ENCODE measurements around the gene RHBDD3. TPM values are rescaled to one million over a fixed set of nuclear protein-coding genes. Genes with fewer than 3 reads are reported as not detected.

RHBDD3 gene
- total RNA-seq, 3 donors from 2014 or later (not counting 1 experiment from before 2014, with no cell fraction given) = 16.6 to 20.9 (median 17.9) TPM

DNA sequence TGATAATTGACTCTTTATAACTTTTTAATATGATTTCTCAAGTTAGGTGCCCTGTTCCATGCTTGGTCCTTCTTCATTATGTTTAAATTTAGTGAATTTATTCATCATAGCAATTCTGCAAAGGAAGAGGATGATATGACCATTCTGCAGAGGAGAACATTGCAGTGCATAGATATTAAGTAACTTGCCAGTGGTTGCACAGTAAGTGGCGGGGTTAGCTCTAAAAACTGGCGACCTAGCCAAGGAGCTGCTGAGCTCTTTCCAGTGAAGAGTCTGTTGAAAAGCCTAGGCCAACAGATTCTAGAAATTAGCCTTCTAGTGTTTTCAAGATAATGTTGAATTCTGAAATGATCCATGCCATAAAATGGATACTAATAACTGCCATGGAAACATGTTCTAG, 4.8 kb upstream of the RHBDD3 start:
- Mint-ChIP-seq H3K4me1 (peaks cover 88 to 91% of the 10 kb centered on the region in 2 donors), H3K36me3 (peaks cover 18% of the 10 kb centered on the region)
- intact Hi-C loops (cut with micrococcal nuclease) = no loop called here

DNA sequence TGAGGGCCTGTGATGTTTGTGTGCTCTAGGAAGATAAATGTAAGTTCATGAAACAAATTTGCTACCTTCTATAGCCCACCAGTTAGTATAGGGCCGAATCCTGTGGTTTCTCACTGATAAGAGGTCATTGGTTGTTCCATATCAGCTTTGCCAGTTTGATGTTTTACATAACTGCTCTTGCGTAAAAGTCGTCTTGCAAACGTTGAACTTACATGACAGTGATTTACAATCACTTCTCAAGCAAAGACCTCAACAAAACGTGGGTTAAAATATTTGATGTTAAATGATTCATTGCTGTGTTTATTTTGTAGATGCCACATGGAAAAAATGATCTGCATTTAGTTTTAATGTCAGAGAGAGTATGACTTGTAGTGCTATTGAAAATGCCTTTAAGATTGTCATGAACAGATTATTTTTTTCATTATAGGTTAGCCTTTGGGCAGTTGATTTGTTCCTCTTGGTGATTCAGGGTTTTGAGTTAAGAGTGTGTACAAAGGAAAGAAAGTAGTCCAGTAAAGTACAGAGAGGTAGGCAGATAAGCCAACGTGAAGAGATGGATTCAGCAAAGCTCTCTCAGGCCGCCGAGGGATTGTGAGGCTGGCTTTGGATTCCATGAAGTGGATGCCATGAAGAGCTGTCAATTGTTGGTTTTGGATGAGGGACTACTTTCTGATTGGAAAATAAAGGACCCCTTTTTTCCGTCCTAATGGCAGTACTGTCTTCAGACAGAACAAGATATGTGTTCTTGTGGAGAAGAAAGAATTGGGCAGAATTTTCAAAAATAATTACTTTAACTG, 2.9 kb upstream of the RHBDD3 start:
- peaks cover 11% of the 10 kb centered on the region for H3K36me3 Mint-ChIP-seq

More for the DNA sequence above, 4.8 kb upstream of the RHBDD3 start:
- DNase-seq (no peak), ATAC-seq (no peak)
- Mint-ChIP-seq H3K4me3 (no peak overlapping the region), H3K27me3 (ENCODE audit: low read depth in 2 of 2) (no peaks in the 10 kb centered on the region), H3K9me3 (no peaks in the 10 kb centered on the region), H3K27ac (peak overlapping the region in 1 of 2 donors; percentile 99)
- Histone ChIP-seq H3K4me1 (ENCODE audit: control insufficient read depth, insufficient read depth, low read length) (peaks cover 26% of the 10 kb centered on the region), H3K36me3 (ENCODE audit: control insufficient read depth, insufficient read depth, low read length) (peaks cover 51% of the 10 kb centered on the region), H3K9me3 (ENCODE audit: control insufficient read depth, insufficient read depth, low read length) (no peaks in the 10 kb centered on the region), H3K27me3 (ENCODE audit: control insufficient read depth, insufficient read depth, low read length) (no peaks in the 10 kb centered on the region), H3K4me3 (ENCODE audit: low read length) (no peak overlapping the region), H3K27ac (ENCODE audit: low read length) (no peak overlapping the region)
- 91% methylated on average over 2 of the region's 2 CpGs for WGBS (ENCODE audit: insufficient coverage)
- TF ChIP-seq, protein P1, sequence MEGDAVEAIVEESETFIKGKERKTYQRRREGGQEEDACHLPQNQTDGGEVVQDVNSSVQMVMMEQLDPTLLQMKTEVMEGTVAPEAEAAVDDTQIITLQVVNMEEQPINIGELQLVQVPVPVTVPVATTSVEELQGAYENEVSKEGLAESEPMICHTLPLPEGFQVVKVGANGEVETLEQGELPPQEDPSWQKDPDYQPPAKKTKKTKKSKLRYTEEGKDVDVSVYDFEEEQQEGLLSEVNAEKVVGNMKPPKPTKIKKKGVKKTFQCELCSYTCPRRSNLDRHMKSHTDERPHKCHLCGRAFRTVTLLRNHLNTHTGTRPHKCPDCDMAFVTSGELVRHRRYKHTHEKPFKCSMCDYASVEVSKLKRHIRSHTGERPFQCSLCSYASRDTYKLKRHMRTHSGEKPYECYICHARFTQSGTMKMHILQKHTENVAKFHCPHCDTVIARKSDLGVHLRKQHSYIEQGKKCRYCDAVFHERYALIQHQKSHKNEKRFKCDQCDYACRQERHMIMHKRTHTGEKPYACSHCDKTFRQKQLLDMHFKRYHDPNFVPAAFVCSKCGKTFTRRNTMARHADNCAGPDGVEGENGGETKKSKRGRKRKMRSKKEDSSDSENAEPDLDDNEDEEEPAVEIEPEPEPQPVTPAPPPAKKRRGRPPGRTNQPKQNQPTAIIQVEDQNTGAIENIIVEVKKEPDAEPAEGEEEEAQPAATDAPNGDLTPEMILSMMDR (IDR thresholded peaks at IDR 0.05) = no peak

DNA sequence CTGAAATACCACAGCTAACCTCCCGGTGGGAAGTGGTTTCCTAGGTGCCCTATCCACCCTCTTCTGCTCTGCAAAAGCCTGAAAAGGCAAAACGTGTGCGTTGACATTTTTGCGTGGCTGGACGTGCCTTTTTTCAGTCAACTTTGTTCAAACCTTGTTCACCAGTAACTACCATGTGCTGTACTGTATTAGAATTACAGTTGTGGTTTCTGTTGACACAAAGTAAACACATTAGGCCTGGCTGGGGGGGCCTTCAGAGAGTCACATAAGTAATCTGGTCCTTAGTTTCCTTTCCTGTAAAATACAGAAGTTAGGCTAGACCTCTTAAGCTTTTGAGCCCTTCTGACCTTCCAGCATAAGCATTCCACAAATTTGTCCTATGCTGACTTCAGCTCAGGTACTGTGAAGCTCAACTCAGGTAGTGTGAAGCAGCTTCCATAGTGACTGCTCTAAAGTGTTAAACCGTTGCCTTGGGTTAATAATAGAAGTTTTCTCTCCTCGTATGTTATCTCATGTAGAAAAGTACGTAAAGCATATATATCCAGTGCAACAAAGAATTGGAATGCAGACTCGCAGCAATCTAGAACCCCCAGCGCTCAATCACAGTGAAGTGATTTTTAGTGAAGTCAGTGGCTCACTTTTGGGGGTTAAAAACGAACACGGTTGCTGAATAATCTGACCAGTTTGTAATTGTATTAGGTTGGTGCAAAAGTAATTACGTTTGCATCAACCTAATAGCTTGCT, 2.1 kb upstream of the RHBDD3 start:
- H3K27ac ChIP-seq (ENCODE audit: low read length) = peak overlapping the region; percentile 2
- 13% methylated on average over 12 of the region's 13 CpGs for WGBS (ENCODE audit: insufficient coverage)
- intact Hi-C loops (cut with micrococcal nuclease) = loop anchor here (10.0 kb wide), 1 partner anchor 1355 kb away; the partner anchor contains the start of gene PITPNB
- no peak for ATAC-seq
- Mint-ChIP-seq H3K27ac (peak overlapping the region; percentile 96 to 99), H3K36me3 (peaks cover 8% of the 10 kb centered on the region), H3K27me3 (ENCODE audit: low read depth in 2 of 2) (no peaks in the 10 kb centered on the region), H3K4me1 (peaks cover 77 to 82% of the 10 kb centered on the region in 2 donors), H3K4me3 (peak overlapping the region; percentile 98), H3K9me3 (no peaks in the 10 kb centered on the region)
- TF ChIP-seq, protein P1 (IDR thresholded peaks at IDR 0.05) = no peak
- H3K27me3 ChIP-seq (ENCODE audit: control insufficient read depth, insufficient read depth, low read length) = no peaks in the 10 kb centered on the region
- H3K4me3 ChIP-seq (ENCODE audit: low read length) = peak overlapping the region; percentile 83
- H3K4me1 ChIP-seq (ENCODE audit: control insufficient read depth, insufficient read depth, low read length) = peaks cover 31% of the 10 kb centered on the region
- H3K9me3 ChIP-seq (ENCODE audit: control insufficient read depth, insufficient read depth, low read length) = no peaks in the 10 kb centered on the region
- peaks cover 28% of the 10 kb centered on the region for H3K36me3 ChIP-seq (ENCODE audit: control insufficient read depth, insufficient read depth, low read length)
- peak in 1 of 2 donors; percentile 35 for DNase-seq

More for the DNA sequence above, 2.9 kb upstream of the RHBDD3 start:
- ATAC-seq = no peak
- intact Hi-C loops (cut with micrococcal nuclease) = no loop called here
- H3K4me1 ChIP-seq (ENCODE audit: control insufficient read depth, insufficient read depth, low read length) = peaks cover 31% of the 10 kb centered on the region
- no peaks in the 10 kb centered on the region for H3K27me3 Mint-ChIP-seq (ENCODE audit: low read depth in 2 of 2)
- H3K27me3 ChIP-seq (ENCODE audit: control insufficient read depth, insufficient read depth, low read length) = no peaks in the 10 kb centered on the region
- H3K27ac Mint-ChIP-seq = peak overlapping the region; percentile 96 to 99
- H3K36me3 ChIP-seq (ENCODE audit: control insufficient read depth, insufficient read depth, low read length) = peaks cover 31% of the 10 kb centered on the region
- H3K9me3 ChIP-seq (ENCODE audit: control insufficient read depth, insufficient read depth, low read length) = no peaks in the 10 kb centered on the region
- no peak overlapping the region for H3K27ac ChIP-seq (ENCODE audit: low read length)
- peak overlapping the region; percentile 83 for H3K4me3 ChIP-seq (ENCODE audit: low read length)
- 27% methylated on average over 9 of the region's 9 CpGs for WGBS (ENCODE audit: insufficient coverage)
- peak overlapping the region; percentile 98 for H3K4me3 Mint-ChIP-seq
- DNase-seq = no peak
- TF ChIP-seq, protein P1 (IDR thresholded peaks at IDR 0.05) = no peak
- peaks cover 85 to 90% of the 10 kb centered on the region in 2 donors for H3K4me1 Mint-ChIP-seq
- H3K9me3 Mint-ChIP-seq = no peaks in the 10 kb centered on the region
